ENCODE data around the gene PICK1.

DNA sequence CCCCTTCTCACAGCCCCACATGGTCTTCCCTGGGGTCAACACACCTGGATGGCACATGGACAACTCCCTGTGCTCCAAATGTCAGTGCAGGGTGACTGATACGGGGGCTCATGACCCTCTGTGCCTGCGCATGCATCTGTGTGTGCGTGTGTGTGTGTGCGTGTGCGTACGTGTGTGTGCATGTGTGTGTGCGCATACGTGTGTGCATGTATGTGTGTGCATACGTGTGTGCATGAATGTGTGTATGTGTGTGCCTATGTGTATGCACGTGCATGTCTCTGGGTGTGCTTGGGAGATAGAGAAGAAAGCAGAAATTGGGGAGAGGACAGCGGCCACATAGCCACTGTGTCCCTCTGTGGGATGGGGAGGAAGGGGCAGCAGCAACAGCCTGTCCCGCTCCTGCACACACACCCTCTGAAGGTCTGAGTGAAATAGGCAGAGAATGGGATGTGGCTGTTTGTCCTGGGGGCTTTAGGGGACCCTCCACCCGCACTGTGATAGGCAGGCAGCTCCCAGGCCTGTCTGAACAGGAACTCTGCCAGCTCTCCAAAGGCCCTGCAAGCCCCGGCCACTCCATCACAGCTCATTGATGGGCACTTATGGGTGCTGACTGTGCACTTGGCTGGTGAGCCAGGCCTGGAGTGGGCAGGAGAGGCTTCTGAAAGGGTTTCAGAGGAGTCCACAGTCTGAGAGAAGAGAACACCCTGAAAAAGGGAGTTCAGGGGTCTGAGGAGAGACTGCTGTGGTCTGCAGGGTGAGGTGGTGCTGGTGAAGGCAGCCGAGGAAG lies 28.7 kb upstream of the PICK1 start:
- TF ChIP-seq POLR2A (IDR thresholded peaks at IDR 0.05), result no peak
- TF ChIP-seq, protein P1, sequence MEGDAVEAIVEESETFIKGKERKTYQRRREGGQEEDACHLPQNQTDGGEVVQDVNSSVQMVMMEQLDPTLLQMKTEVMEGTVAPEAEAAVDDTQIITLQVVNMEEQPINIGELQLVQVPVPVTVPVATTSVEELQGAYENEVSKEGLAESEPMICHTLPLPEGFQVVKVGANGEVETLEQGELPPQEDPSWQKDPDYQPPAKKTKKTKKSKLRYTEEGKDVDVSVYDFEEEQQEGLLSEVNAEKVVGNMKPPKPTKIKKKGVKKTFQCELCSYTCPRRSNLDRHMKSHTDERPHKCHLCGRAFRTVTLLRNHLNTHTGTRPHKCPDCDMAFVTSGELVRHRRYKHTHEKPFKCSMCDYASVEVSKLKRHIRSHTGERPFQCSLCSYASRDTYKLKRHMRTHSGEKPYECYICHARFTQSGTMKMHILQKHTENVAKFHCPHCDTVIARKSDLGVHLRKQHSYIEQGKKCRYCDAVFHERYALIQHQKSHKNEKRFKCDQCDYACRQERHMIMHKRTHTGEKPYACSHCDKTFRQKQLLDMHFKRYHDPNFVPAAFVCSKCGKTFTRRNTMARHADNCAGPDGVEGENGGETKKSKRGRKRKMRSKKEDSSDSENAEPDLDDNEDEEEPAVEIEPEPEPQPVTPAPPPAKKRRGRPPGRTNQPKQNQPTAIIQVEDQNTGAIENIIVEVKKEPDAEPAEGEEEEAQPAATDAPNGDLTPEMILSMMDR (IDR thresholded peaks at IDR 0.05), result no peak
